Bladder microvascular endothelial cell (primary cell): Measurements from ENCODE around the gene BIRC5. TPM values are rescaled to one million over a fixed set of nuclear protein-coding genes. Genes with fewer than 3 reads are reported as not detected.

Experiments used
- total RNA-seq: library from RNA; depleted of rRNA; stranded (reverse); fragments of >200 nt; gene quantifications from 2 replicates; pipeline ENCODE4 v1.2.3, GENCODE V29; 2014

The BIRC5 gene
- total RNA-seq, result 36.3 and 92.9 TPM in 2 replicates

GRCh38 chr17:78214016-78214705, at the start of gene BIRC5:
Gene BIRC5 (plus strand): TSS chr17:78214253. CDS start chr17:78214317, 64 bp downstream.

GRCh38 chr17:78168242-78168902, 45.7 kb upstream of the BIRC5 start, which contains the start of gene SYNGR2:
Gene SYNGR2 (plus strand): TSS chr17:78168581. CDS start chr17:78168617, 36 bp downstream.

GRCh38 chr17:78186692-78187595, 27.1 kb upstream of the BIRC5 start, which contains the start of the genes AFMID and TK1:
Gene AFMID (plus strand): TSS chr17:78187362. CDS start chr17:78187371, 9 bp downstream.
Gene TK1 (minus strand): TSS chr17:78187052. CDS start chr17:78186994, 58 bp downstream.

GRCh38 chr17:78230996-78231935, 17.2 kb downstream of the BIRC5 start, which contains the start of gene TMEM235:
Gene TMEM235 (plus strand): TSS chr17:78231631. CDS start chr17:78232024, 393 bp downstream.

Other genes starting within 250 kb of the BIRC5 start
- gene TMC6, start 85.5 kb upstream of the BIRC5 start, total RNA-seq, result 40.0 and 49.0 TPM in 2 replicates
- gene TMC8, start 83.5 kb upstream of the BIRC5 start, total RNA-seq, result under 0.01 and 0.16 TPM in 2 replicates
- gene C17orf99, start 67.9 kb upstream of the BIRC5 start, total RNA-seq, result not detected in 2 replicates
- gene SYNGR2, start 45.7 kb upstream of the BIRC5 start, total RNA-seq, result 26.1 and 63.4 TPM in 2 replicates
- gene TK1, start 27.2 kb upstream of the BIRC5 start, total RNA-seq, result 53.1 and 210 TPM in 2 replicates
- gene AFMID, start 26.9 kb upstream of the BIRC5 start, total RNA-seq, result 32.6 and 34.0 TPM in 2 replicates
- gene TMEM235, start 17.4 kb downstream of the BIRC5 start, total RNA-seq, result 0.16 and 0.25 TPM in 2 replicates
- gene SOCS3, start 145.8 kb downstream of the BIRC5 start, total RNA-seq, result 24.0 and 68.6 TPM in 2 replicates
- 36.3 and 51.2 TPM in 2 replicates for gene PGS1, start 164.4 kb downstream of the BIRC5 start, total RNA-seq